GM23338 (cell line): Measurements from ENCODE around the gene MGME1. TPM values are rescaled to one million over a fixed set of nuclear protein-coding genes. Genes with fewer than 3 reads are reported as not detected.

Experiments
- ATAC-seq: fragments of 200-7000 bp; cut with Tn5 transposase; 3 replicates; pipeline ENCODE4 v1.9.1; 2020
- DNase-seq: peaks from one replicate; pipeline ENCODE4 v3.0.0-alpha.2; 2015; ENCODE audit warnings: low spot score
- H2AFZ ChIP-seq: fragments of 200-600 bp; sonication (generic); 2 replicates; pipeline ENCODE4 v1.8.0; 2016; ENCODE audit warnings: antibody characterized with exemption, mild to moderate bottlenecking, moderate library complexity
- H3F3A ChIP-seq: fragments of 200-600 bp; sonication (generic); replicated peaks from 2 replicates; pipeline ENCODE4 v1.8.0; 2017; ENCODE audit warnings: antibody characterized with exemption, mixed run types, low read depth
- H3K27ac ChIP-seq: fragments of 200-600 bp; sonication (generic); 2 replicates; pipeline ENCODE4 v1.6.1; 2016; ENCODE audit warnings: low read depth
- H3K27me3 ChIP-seq: fragments of 200-600 bp; sonication (generic); 2 replicates; pipeline ENCODE4 v1.8.0; 2016; ENCODE audit warnings: mild to moderate bottlenecking, mixed run types, moderate library complexity; ENCODE audit not compliant: insufficient read depth
- H3K36me3 ChIP-seq: fragments of 200-600 bp; sonication (generic); 2 replicates; pipeline ENCODE4 v1.8.0; 2016; ENCODE audit warnings: mild to moderate bottlenecking; ENCODE audit not compliant: insufficient read depth
- H3K4me1 ChIP-seq: fragments of 200-600 bp; sonication (generic); 2 replicates; pipeline ENCODE4 v1.8.0; 2016; ENCODE audit warnings: mild to moderate bottlenecking, moderate library complexity; ENCODE audit not compliant: insufficient read depth
- H3K4me2 ChIP-seq: fragments of 200-600 bp; sonication (generic); 2 replicates; pipeline ENCODE4 v1.7.1; 2017; ENCODE audit warnings: mixed run types
- H3K4me3 ChIP-seq: fragments of 200-600 bp; sonication (generic); 2 replicates; pipeline ENCODE4 v1.6.1; 2016; ENCODE audit warnings: mixed run types
- H3K79me2 ChIP-seq: fragments of 200-600 bp; sonication (generic); replicated peaks from 2 replicates; pipeline ENCODE4 v1.8.0; 2017; ENCODE audit warnings: mild to moderate bottlenecking; ENCODE audit not compliant: insufficient read depth
- H3K9me2 ChIP-seq: fragments of 200-600 bp; sonication (generic); 2 replicates; pipeline ENCODE4 v1.8.0; 2017; ENCODE audit not compliant: insufficient read depth
- H4K20me1 ChIP-seq: fragments of 200-600 bp; sonication (generic); replicated peaks from 2 replicates; pipeline ENCODE4 v1.8.0; 2017; ENCODE audit warnings: mild to moderate bottlenecking; ENCODE audit not compliant: insufficient read depth
- H3K27ac Mint-ChIP-seq: 2 replicates; pipeline ENCODE4 v1.8.0; 2020; ENCODE audit warnings: inconsistent platforms, mild to moderate bottlenecking, moderate library complexity, mixed read lengths
- H3K27me3 Mint-ChIP-seq: 3 replicates; pipeline ENCODE4 v1.8.0; 2022; ENCODE audit warnings: low read depth, mild to moderate bottlenecking, moderate library complexity, mixed read lengths, inconsistent platforms; ENCODE audit not compliant: insufficient read depth, poor library complexity
- H3K36me3 Mint-ChIP-seq: 3 replicates; pipeline ENCODE4 v1.8.0; 2021; ENCODE audit warnings: low read depth, mild to moderate bottlenecking, inconsistent platforms, moderate library complexity, mixed read lengths
- H3K4me1 Mint-ChIP-seq: 3 replicates; pipeline ENCODE4 v1.8.0; 2020; ENCODE audit warnings: mild to moderate bottlenecking, inconsistent platforms, mixed read lengths
- H3K4me3 Mint-ChIP-seq: 3 replicates; pipeline ENCODE4 v1.8.0; 2021; ENCODE audit warnings: moderate library complexity, mild to moderate bottlenecking, inconsistent platforms, mixed read lengths
- H3K9me3 Mint-ChIP-seq: 3 replicates; pipeline ENCODE4 v1.8.0; 2020; ENCODE audit warnings: moderate library complexity, mild to moderate bottlenecking, inconsistent platforms, mixed read lengths
- CTCF ChIP-seq, 2 experiments: fragments of 200-600 bp in 1 of 2; sonication (generic) in 1 of 2; conservative IDR thresholded peaks; 2 replicates each; pipeline versions ENCODE4 v1.5.1 to v1.6.1; 2016 to 2017; ENCODE audit warnings: antibody characterized with exemption in 2 of 2, low read depth in 2 of 2, mild to moderate bottlenecking in 2 of 2, moderate library complexity in 1 of 2
- EZH2 ChIP-seq: fragments of 200-600 bp; sonication (generic); IDR thresholded peaks from one replicate; pipeline ENCODE4 v1.8.0; 2017; ENCODE audit warnings: antibody characterized with exemption, mild to moderate bottlenecking, low read depth; ENCODE audit not compliant: unreplicated experiment
- EZH2phosphoT487 ChIP-seq: fragments of 200-600 bp; sonication (generic); IDR thresholded peaks from one replicate; pipeline ENCODE4 v1.8.1; 2018; ENCODE audit warnings: antibody characterized with exemption; ENCODE audit not compliant: unreplicated experiment
- JUNB ChIP-seq: IDR thresholded peaks from one replicate; pipeline ENCODE4 v1.6.1; 2016; ENCODE audit warnings: antibody characterized with exemption; ENCODE audit not compliant: unreplicated experiment
- POLR2AphosphoS5 ChIP-seq: IDR thresholded peaks from 2 replicates; pipeline ENCODE4 v1.6.1; 2016; ENCODE audit warnings: antibody characterized with exemption, low read depth
- REST ChIP-seq: IDR thresholded peaks from one replicate; pipeline ENCODE4 v1.6.1; 2018; ENCODE audit warnings: antibody characterized with exemption; ENCODE audit not compliant: unreplicated experiment
- ZNF114 ChIP-seq: fragments of 250-450 bp; sonication (Bioruptor Pico); IDR thresholded peaks from 2 replicates; pipeline ENCODE4 v1.5.0; 2020; ENCODE audit warnings: mild to moderate bottlenecking, moderate library complexity
- polyA plus RNA-seq: library from polyadenylated mRNA; unstranded; fragments of >200 nt; fragmentation: Nextera tagmentation; extraction: Ambion mirVana; gene quantifications from 2 replicates; pipeline ENCODE4 v1.2.1, GENCODE V29; 2016
- total RNA-seq: library from RNA; depleted of rRNA; stranded (reverse); fragments of >200 nt; shearing (Covaris generic); gene quantifications from 2 replicates; pipeline ENCODE4 v1.2.3, GENCODE V29; 2014
- TF ChIP-seq, protein P1 (sequence below): IDR thresholded peaks from 2 replicates; pipeline ENCODE4 v1.6.1; 2016; ENCODE audit warnings: antibody characterized with exemption

MGME1 gene
- total and polyA plus RNA-seq, 2 experiments from 2014 or later, result 43.1 to 56.9 TPM

DNA sequence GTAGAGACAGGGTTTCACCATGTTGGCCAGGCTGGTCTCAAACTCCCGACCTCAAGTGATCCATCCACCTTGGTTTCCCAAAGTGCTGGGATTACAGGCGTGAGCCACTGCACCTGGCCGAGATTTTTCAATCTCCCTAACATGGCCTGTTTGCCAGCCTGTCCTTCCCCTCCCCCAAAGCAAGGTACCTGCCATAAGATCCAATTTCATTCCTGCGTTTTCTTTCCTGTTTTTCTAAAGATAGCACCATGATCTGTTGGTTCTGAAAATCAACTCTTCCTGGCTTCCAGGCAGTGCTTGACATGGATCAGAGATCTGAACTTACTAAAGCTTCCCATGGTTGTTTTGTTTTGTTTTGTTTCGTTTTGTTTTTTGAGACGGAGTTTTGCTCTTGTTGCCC is 7.5 kb downstream of the MGME1 start:
- Histone ChIP-seq H3K4me3 (no peak overlapping the region), H3K4me2 (no peak overlapping the region), H3K27ac (no peak overlapping the region), H3K27me3 (no peaks in the 10 kb centered on the region), H3K4me1 (peaks cover 20% of the 10 kb centered on the region), H3K9me2 (no peaks in the 10 kb centered on the region), H3K36me3 (peaks cover 22% of the 10 kb centered on the region), H2AFZ (no peak overlapping the region), H4K20me1 (peaks cover 23% of the 10 kb centered on the region; the same call in 1 of the 2 replicates), H3F3A (no peaks in the 10 kb centered on the region), H3K79me2 (peaks cover 90% of the 10 kb centered on the region)
- H3K9me3 Mint-ChIP-seq, result no peaks in the 10 kb centered on the region
- DNase-seq, result no peak
- H3K27me3 Mint-ChIP-seq, result peaks cover 5% of the 10 kb centered on the region
- TF ChIP-seq REST (no peak), JUNB (no peak), EZH2phosphoT487 (no peak), CTCF (conservative IDR thresholded peaks at IDR 0.05; ENCODE audit: low read depth in 2 of 2) (no peak), POLR2AphosphoS5 (no peak), ZNF114 (no peak)
- TF ChIP-seq, protein P1, sequence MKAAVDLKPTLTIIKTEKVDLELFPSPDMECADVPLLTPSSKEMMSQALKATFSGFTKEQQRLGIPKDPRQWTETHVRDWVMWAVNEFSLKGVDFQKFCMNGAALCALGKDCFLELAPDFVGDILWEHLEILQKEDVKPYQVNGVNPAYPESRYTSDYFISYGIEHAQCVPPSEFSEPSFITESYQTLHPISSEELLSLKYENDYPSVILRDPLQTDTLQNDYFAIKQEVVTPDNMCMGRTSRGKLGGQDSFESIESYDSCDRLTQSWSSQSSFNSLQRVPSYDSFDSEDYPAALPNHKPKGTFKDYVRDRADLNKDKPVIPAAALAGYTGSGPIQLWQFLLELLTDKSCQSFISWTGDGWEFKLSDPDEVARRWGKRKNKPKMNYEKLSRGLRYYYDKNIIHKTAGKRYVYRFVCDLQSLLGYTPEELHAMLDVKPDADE, result no peak
- no peak for ATAC-seq
- H3K36me3 Mint-ChIP-seq, result peaks cover 72% of the 10 kb centered on the region
- peaks cover 27% of the 10 kb centered on the region for H3K4me1 Mint-ChIP-seq
- no peak overlapping the region for H3K4me3 Mint-ChIP-seq
- no peak overlapping the region for H3K27ac Mint-ChIP-seq

DNA sequence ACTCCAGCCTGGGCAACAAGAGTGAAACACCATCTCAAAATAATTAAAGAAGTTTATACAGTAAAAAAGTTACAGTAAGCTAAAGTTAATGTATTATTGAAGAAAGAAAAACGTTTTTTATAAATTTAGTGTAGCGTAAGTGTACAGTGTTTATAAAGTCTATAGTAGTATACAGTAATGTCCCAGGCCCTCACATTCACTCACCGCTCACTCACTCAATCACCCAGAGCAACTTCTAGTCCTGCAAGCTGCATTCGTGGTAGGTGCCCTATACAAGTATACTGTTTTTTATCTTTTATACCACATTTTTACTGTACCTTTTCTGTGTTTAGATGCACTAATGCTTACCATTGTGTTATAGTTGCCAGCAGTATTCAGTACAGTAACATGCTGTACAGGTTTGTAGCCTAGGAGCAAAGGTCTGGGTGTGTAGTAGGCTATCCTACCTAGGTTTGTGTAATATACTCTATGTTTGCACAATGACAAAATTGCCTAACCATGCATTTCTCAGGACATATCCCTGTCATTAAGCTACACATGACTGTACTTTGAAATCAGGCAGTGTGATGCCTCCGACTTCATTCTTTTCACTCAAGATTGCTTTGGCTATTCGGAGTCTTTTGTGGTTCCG is 16.7 kb downstream of the MGME1 start:
- Histone ChIP-seq H4K20me1 (peaks cover 22% of the 10 kb centered on the region), H2AFZ (no peak overlapping the region), H3K4me2 (no peak overlapping the region), H3K27me3 (no peaks in the 10 kb centered on the region), H3K36me3 (peaks cover 25% of the 10 kb centered on the region; the same call in 1 of the 2 replicates), H3K79me2 (peaks cover 83% of the 10 kb centered on the region), H3K9me2 (no peaks in the 10 kb centered on the region), H3K4me1 (peaks cover 31% of the 10 kb centered on the region), H3K4me3 (no peak overlapping the region), H3K27ac (no peak overlapping the region), H3F3A (0 out of 2 replicates have a peak, but pooled peaks cover under 1% of the 10 kb centered on the region)
- Mint-ChIP-seq H3K4me3 (no peak overlapping the region), H3K36me3 (peaks cover 43% of the 10 kb centered on the region), H3K4me1 (peaks cover 15% of the 10 kb centered on the region), H3K9me3 (no peaks in the 10 kb centered on the region), H3K27ac (no peak overlapping the region), H3K27me3 (no peaks in the 10 kb centered on the region)
- no peak for DNase-seq
- no peak for ATAC-seq
- TF ChIP-seq EZH2phosphoT487 (no peak), CTCF (conservative IDR thresholded peaks at IDR 0.05; ENCODE audit: low read depth in 2 of 2) (no peak), REST (no peak), ZNF114 (no peak), JUNB (no peak), EZH2 (no peak)
